DMS153 treated with DMSO at 0.1 percent for 48 hours (cell line): ENCODE data around the gene COMP.

Source experiments
- DNase-seq: peaks from one replicate; lab custom pipeline; 2025; ENCODE audit not compliant: unreplicated experiment; lab: John Stamatoyannopoulos, UW

COMP gene

GRCh38 chr19:18770663-18771327 is 20.3 kb downstream of the COMP start:
- DNase-seq, result no peak

GRCh38 chr19:18769989-18770528 is 21.0 kb downstream of the COMP start:
- no peak for DNase-seq

GRCh38 chr19:18768997-18769891 is 21.9 kb downstream of the COMP start:
- no peak for DNase-seq

GRCh38 chr19:18768046-18768771 is 22.9 kb downstream of the COMP start:
- DNase-seq, result no peak

DNA sequence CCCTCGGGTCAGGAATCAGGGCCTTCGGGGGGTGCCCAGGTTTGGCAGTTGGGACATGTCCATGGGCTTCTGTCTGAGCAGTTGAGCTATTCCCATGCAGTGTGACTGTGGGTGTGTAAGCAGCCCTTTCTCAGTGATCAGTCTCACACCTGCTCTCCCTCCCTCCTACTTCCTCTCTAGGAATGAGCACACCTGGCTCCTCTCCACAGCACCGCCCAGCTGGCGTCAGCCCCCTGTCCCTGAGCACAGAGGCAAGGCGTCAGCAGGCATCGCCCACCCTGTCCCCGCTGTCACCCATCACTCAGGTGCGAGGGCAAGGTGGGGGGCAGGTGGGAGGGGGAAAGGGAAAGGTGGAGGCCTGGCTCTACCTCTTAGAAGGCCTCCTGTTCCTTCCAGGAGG is 25.9 kb downstream of the COMP start:
- peak; percentile 15 for DNase-seq

GRCh38 chr19:18764591-18765051 is 26.5 kb downstream of the COMP start:
- DNase-seq, result no peak

DNA sequence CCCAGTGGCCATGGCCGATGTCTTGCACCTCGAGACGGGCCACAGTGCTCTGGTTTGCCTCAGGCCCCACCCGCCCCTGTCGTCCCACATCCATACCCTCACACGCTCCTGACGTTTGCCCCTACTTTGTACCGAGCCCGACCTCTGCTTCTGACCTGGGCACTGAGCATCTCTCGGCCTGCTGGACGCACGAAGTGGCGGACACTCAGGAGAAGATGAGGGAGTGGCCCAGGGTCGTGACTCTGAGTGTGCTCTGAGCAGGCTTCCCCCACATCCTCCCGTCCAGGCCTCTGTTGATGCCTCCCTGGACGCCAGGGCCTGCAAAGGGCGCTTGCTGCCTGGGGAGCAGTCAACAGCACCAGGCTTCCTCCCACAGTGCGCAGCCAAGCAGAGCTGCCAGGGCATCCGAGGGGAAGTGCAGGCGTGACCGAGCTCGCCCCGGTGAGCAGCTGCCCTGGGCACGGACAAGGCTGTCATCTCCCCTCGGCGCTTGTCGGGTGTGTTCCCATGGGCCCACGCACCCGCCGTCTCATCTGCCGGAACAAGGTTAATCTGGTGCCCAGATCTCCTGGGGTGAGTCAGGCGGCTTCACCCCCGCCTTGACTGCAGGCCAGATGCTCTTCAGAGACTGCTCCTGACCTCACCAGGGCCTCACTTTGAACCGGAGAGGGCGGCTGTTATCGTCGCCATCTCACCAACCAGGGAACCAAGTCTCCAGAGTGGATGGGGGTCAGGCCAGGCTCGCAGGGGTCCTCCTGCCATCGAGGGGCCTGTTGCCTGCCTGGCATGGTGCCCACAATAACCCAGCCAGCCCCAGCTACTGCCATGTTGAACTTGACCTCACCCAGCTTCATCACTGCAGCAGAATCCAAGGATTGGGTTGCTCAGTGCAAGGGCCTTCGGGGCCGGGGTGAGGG is 27.2 kb downstream of the COMP start:
- peak; percentile 50 for DNase-seq

DNA sequence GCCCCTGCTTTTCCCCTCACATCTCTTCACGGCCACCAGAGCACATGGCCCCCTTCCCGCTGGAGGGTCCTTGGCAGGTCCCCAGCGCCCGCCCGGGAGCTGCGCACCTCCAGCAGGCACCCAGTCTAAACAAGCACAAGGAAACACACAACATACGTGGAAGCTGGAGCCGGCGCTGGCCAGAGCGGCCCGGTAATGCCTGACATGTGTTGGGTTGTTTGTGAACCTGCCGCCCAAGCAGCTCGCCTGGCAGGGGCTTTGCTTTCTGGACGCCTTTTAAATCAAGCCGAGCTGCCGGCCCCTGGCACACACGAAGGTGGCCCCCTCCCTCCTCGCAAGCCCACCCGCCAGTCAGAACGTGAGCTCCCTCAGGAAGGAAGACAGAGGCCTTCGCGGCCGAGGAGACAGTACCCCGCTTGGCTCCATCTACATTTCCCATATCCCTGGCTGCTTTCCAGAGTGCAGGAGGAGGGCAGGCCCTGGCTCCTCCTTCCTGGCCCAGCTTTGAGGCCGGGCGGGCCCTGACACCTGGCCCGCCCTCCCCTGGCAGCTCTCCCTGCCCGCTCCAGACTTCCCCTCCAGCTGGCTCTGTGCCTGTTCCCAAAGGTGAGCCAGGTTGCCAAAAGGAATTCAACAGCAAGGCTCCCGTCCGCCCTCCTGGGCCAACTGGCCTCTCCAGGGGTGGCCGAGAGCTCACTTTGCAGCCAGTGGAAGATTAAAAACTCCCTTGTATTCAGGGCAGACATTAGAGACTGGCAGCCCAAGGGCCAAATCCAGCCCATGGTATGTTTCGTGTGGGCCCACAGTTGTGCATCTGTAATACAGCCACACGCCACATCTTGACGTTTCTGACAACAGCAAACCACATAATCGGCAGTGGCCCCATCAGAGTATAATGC is 28.7 kb downstream of the COMP start:
- peak; percentile 80 for DNase-seq

DNA sequence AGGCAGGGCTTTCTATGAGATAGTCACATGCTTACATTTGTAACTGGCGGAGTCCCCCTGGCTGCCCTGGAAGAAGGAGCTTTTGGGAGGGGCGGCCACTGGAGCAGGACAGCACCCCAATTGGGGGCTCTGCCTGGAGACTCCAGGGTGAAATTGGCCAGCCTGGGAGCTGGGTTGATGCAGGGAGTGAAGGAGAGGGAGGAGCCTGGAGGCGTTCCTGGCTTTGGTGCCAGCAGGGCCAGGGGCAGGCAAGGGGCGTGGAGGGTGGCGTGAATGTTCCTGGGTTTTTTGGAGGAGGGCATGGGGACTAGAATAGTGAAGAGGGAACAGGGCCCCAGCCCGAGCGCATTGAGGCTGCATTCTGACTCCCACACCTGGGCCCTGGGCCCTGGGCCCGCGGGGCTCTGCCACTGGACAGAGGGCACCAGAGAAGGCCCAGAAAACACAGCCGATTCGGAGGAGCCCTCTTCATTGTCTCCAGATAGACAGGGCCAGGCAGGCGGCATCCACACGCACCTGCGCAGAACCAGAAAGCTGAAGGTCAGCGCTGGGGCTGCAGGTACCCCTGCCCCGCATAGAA is 29.5 kb downstream of the COMP start:
- DNase-seq, result peak; percentile 25

DNA sequence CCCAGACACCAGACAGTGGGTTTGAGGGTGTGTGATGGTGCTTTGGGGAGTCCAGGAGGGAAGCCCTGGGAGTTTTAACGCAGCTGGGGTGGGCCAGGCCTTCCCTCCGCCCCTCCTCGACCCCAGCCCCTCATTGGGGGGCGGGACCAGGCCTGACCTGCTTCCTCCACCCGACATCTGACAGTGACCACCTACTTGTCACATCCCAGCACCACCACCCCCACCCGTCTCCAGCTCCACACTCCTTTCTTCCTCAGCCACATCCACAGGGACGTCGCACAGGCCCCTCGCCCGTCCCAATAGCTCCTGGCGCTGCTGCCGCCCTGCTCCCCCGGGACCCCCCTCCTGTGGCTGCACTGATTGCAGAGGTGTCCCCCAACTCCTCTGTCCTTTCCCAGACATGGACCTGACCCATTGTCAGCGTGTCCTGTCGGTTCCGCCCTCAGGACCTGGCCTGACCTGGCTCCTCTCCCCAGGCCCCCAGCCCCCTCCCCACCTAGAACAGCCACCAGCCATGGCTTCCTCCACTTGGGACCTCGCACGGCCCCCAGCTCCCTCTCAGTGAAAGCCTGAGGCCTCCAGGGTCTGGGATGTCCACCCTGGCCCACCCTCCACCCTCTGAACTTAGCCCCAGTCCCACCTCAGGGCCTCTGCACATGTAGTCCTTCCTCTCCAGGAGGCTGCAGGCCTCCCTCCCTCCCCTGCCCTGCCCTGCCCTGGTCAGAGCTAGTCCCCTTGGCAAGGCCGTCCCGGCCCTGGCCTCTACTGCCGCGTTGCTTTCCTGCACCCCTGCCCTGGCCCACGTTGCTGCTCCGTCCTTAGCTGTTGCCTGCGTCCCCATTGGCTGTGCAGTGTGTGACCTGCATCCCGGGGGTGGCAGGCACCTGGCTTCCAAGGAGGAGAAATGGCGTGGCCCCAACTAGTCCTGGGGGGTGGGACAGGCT is 30.4 kb downstream of the COMP start:
- DNase-seq, result no peak

- DNase-seq, result no peak
Observed at GRCh38 chr19:18759995-18760426, 31.1 kb downstream of the COMP start.

DNA sequence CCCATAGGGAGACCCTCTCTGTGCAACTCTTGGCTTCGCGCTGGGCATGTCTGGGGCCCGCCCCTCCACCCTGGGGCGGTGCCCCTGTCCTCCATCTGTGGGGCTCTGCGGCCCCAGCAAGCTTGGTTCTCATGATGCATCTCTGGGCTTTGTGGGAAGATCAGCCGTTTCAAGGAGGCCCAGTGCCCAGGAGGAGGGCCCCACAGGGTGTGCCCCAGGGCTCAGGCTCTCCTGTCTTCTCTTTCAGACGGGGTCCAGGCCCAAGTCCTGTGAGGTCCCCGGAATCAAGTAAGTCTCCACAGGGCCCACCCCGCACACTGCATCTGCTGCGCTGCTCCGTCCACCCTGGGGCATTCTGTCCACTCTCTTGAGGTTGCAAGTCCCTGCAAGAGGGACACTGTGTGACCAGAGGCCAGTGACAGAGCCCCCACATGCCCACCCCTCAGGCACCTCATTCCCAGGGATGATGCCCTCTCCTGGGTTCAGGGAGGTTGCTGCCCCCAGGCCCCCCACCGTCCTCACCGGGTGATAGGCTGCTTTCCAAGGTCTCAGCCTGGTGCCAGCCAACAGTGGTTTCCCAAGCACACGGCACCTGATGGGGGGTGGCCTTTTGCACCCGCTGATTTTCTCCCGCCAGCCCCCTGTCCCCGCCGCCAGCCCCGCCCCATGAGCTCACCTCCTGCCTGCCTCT is 31.7 kb downstream of the COMP start:
- no peak for DNase-seq

DNA sequence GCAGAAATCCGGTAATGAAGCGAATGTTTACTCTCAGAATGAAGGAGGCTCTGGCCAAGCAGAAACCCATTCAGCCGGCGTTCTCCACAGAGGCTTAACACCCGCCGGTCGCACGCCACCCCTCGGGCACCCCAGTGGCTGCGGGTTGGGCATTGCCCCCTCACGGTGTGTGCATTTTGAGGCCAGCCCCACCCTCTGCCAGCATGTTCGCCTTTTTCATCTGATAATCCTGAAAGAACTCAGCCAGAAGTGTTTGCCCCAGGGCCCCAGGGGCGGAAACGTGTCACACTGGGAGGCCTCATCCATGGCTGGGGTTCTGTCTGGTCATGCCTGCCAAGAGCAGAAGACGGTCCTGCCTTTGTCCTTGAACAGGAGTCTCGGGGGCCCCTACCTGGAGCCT is 34.2 kb downstream of the COMP start:
- peak; percentile 36 for DNase-seq

- no peak for DNase-seq
Observed at GRCh38 chr19:18754501-18754900, 36.6 kb downstream of the COMP start.

- no peak for DNase-seq
Observed at GRCh38 chr19:18751571-18751970, 39.5 kb downstream of the COMP start.

DNA sequence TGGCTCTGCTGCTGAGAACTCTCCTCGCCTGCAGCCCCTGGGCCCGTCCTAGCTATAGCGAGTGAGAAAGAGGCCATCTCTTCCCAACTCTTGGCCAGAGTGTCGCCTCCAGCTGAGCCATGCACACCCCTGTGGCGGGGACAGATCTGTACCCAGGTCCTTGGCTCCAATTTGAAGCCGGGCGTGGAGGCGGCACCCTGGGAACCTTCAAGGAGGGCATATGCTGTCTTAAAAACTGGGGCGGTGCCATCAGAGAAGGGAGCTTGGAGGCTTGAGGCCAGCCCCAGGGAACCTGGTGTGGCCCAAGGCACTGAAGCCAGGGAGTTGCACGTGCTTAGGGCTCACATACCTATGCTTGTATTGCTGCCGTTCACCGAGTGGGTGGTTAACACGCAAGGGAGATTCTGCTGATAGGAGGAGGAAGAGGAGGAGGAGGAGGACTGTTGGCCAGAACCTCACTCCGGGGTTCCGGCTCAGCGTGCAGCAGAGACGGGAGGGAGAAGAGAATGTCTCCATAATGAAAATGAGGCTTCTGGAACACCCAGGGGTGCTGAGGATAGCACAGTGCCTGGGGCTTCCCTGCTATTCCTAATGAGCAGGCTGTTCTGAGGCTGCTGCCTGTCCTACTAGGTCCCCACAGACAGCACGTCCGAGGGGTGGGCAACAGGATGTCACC is 40.7 kb downstream of the COMP start:
- DNase-seq, result no peak
